HL-60 (cell line): ENCODE data around the gene KRTAP2-1.

Source experiments
- CTCF ChIP-seq: IDR thresholded peaks from one replicate; pipeline ENCODE4 v1.5.1; 2011; ENCODE audit warnings: low read length, control low read depth, inconsistent platforms; ENCODE audit not compliant: insufficient read depth
- GABPA ChIP-seq: IDR thresholded peaks from 2 replicates; pipeline ENCODE4 v1.6.1; 2012; ENCODE audit warnings: low read depth
- POLR2AphosphoS5 ChIP-seq: IDR thresholded peaks from 2 replicates; pipeline ENCODE4 v1.6.1; 2012; ENCODE audit warnings: low read depth
- TF ChIP-seq, protein P1 (sequence below): IDR thresholded peaks from 2 replicates; pipeline ENCODE4 v1.6.1; 2012; ENCODE audit warnings: low read depth; ENCODE audit not compliant: insufficient replicate concordance

- TF ChIP-seq CTCF (no peak), POLR2AphosphoS5 (no peak), GABPA (no peak)
- TF ChIP-seq, protein P1, sequence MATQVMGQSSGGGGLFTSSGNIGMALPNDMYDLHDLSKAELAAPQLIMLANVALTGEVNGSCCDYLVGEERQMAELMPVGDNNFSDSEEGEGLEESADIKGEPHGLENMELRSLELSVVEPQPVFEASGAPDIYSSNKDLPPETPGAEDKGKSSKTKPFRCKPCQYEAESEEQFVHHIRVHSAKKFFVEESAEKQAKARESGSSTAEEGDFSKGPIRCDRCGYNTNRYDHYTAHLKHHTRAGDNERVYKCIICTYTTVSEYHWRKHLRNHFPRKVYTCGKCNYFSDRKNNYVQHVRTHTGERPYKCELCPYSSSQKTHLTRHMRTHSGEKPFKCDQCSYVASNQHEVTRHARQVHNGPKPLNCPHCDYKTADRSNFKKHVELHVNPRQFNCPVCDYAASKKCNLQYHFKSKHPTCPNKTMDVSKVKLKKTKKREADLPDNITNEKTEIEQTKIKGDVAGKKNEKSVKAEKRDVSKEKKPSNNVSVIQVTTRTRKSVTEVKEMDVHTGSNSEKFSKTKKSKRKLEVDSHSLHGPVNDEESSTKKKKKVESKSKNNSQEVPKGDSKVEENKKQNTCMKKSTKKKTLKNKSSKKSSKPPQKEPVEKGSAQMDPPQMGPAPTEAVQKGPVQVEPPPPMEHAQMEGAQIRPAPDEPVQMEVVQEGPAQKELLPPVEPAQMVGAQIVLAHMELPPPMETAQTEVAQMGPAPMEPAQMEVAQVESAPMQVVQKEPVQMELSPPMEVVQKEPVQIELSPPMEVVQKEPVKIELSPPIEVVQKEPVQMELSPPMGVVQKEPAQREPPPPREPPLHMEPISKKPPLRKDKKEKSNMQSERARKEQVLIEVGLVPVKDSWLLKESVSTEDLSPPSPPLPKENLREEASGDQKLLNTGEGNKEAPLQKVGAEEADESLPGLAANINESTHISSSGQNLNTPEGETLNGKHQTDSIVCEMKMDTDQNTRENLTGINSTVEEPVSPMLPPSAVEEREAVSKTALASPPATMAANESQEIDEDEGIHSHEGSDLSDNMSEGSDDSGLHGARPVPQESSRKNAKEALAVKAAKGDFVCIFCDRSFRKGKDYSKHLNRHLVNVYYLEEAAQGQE, result no peak
These were observed 17.2 kb upstream of the KRTAP2-1 start for GRCh38 chr17:41064301-41064700.
